WI38 (cell line): ENCODE measurements around the gene AMBRA1.

Experiments used
- H3K4me3 ChIP-seq: 2 replicates; pipeline ENCODE4 v1.5.1; 2011; ENCODE audit warnings: low read depth, mild to moderate bottlenecking, control low read depth, low read length
- CTCF ChIP-seq: IDR thresholded peaks from 2 replicates; pipeline ENCODE4 v1.5.1; 2012; ENCODE audit warnings: low read depth, mild to moderate bottlenecking, control low read depth, low read length

Gene AMBRA1

GRCh38 chr11:46554213-46555147, 39.3 kb downstream of the AMBRA1 start:
- no peak overlapping the region for H3K4me3 ChIP-seq

GRCh38 chr11:46553814-46554212, 40.0 kb downstream of the AMBRA1 start:
- no peak for TF ChIP-seq CTCF
- no peak overlapping the region for H3K4me3 ChIP-seq

More at GRCh38 chr11:46554213-46555147, 39.3 kb downstream of the AMBRA1 start:
- no peak for TF ChIP-seq CTCF

- no peak overlapping the region for H3K4me3 ChIP-seq
- no peak for TF ChIP-seq CTCF
Observed at GRCh38 chr11:46551261-46551660, 42.6 kb downstream of the AMBRA1 start.

GRCh38 chr11:46547579-46547978, 46.2 kb downstream of the AMBRA1 start:
- TF ChIP-seq CTCF, result no peak
- H3K4me3 ChIP-seq, result no peak overlapping the region

- no peak for TF ChIP-seq CTCF
- no peak overlapping the region for H3K4me3 ChIP-seq
Observed at GRCh38 chr11:46543564-46543963, 50.3 kb downstream of the AMBRA1 start.

- H3K4me3 ChIP-seq, result no peak overlapping the region
Observed at GRCh38 chr11:46541593-46542371, 52.0 kb downstream of the AMBRA1 start.

More at GRCh38 chr11:46541593-46542371, 52.0 kb downstream of the AMBRA1 start:
- TF ChIP-seq CTCF, result no peak
